ENCODE measurements around the gene UNC5C. TPM values are rescaled to one million over a fixed set of nuclear protein-coding genes. Genes with fewer than 3 reads are reported as not detected.

Gene UNC5C
- total and polyA plus RNA-seq, 4 donors: 0.27 to 1.2 (median 0.78) TPM

GRCh38 chr4:95360256-95360903, 188.4 kb downstream of the UNC5C start:
- DNase-seq (ENCODE audit: low spot score): no peak
- H3K4me1 ChIP-seq (ENCODE audit: control insufficient read depth in 4 of 4, insufficient read depth in 4 of 4, low read length in 3 of 4): peaks cover 0 to 5% (median 0%) of the 10 kb centered on the region in 4 donors
- no peaks in the 10 kb centered on the region for H3K36me3 ChIP-seq (ENCODE audit: control insufficient read depth in 4 of 4, insufficient read depth in 3 of 4, low read depth in 1 of 4, low read length in 3 of 4)
- H3K9ac ChIP-seq (ENCODE audit: low read depth in 1 of 2, low read length in 2 of 2): no peak overlapping the region
- TF ChIP-seq HNF4A (conservative IDR thresholded peaks at IDR 0.05) (peak in 1 of 2 donors; percentile 11), FOXA1 (IDR thresholded peaks at IDR 0.05) (no peak), NR2F2 (IDR thresholded peaks at IDR 0.05) (no peak), CTCF (IDR thresholded peaks at IDR 0.05; ENCODE audit: low read depth, low read length, missing input control) (no peak), JUND (IDR thresholded peaks at IDR 0.05) (no peak)
- no peak overlapping the region for H3K4me3 ChIP-seq (ENCODE audit: low read depth in 1 of 3, low read length in 3 of 3)
- no peak overlapping the region for H3K27ac ChIP-seq (ENCODE audit: low read depth in 1 of 2, low read length in 2 of 2)
- H3K27me3 ChIP-seq (ENCODE audit: control insufficient read depth in 4 of 4, insufficient read depth in 4 of 4, low read length in 3 of 4): no peaks in the 10 kb centered on the region
- H3K9me3 ChIP-seq (ENCODE audit: control insufficient read depth in 4 of 4, low read length in 3 of 4): no peaks in the 10 kb centered on the region
- 46% methylated on average over 3 of the region's 3 CpGs for WGBS

DNA sequence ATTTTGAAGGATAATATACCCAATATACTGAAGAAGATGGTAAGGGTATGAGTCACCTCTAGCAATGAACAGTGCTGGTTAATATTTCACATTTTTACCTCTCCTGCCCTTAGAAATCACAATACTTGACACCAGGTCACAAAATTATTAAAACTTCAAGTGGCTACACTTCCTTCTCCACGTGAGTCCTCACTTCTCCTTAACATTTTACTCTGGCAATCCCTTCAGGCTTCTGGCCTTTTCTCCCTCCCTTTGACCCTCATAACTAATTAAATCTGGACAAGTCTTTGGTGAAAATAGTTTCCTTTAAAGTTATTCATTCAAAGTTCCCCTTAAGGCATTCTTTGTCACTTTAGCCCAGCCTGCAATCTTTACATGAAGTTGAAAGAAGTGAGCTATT, 190.4 kb downstream of the UNC5C start:
- no peak for TF ChIP-seq JUND (IDR thresholded peaks at IDR 0.05)
- TF ChIP-seq RAD21 (IDR thresholded peaks at IDR 0.05): no peak
- no peak for TF ChIP-seq NR2F2 (IDR thresholded peaks at IDR 0.05)
- TF ChIP-seq EGR1 (IDR thresholded peaks at IDR 0.05; ENCODE audit: low read depth in 2 of 2): no peak
- no peak for TF ChIP-seq CTCF (IDR thresholded peaks at IDR 0.05; ENCODE audit: low read depth, low read length, missing input control)
- no peak for TF ChIP-seq REST (IDR thresholded peaks at IDR 0.05)
- no peak for TF ChIP-seq SP1 (IDR thresholded peaks at IDR 0.05)
- TF ChIP-seq, protein P1, sequence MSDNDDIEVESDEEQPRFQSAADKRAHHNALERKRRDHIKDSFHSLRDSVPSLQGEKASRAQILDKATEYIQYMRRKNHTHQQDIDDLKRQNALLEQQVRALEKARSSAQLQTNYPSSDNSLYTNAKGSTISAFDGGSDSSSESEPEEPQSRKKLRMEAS (IDR thresholded peaks at IDR 0.05): no peak
- TF ChIP-seq HNF4A (conservative IDR thresholded peaks at IDR 0.05): no peak
- DNase-seq (ENCODE audit: low spot score): no peak
- H3K9ac ChIP-seq (ENCODE audit: low read depth in 1 of 2, low read length in 2 of 2): no peak overlapping the region
- no peaks in the 10 kb centered on the region for H3K36me3 ChIP-seq (ENCODE audit: control insufficient read depth in 4 of 4, insufficient read depth in 3 of 4, low read depth in 1 of 4, low read length in 3 of 4)
- H3K4me3 ChIP-seq (ENCODE audit: low read depth in 1 of 3, low read length in 3 of 3): no peak overlapping the region
- H3K27me3 ChIP-seq (ENCODE audit: control insufficient read depth in 4 of 4, insufficient read depth in 4 of 4, low read length in 3 of 4): no peaks in the 10 kb centered on the region
- WGBS: 62% methylated on average over 1 of the region's 1 CpG
- peaks cover 0 to 5% (median 0%) of the 10 kb centered on the region in 4 donors for H3K4me1 ChIP-seq (ENCODE audit: control insufficient read depth in 4 of 4, insufficient read depth in 4 of 4, low read length in 3 of 4)
- H3K27ac ChIP-seq (ENCODE audit: low read depth in 1 of 2, low read length in 2 of 2): no peak overlapping the region
- H3K9me3 ChIP-seq (ENCODE audit: control insufficient read depth in 4 of 4, low read length in 3 of 4): no peaks in the 10 kb centered on the region
